HepG2 (cell line): Measurements from ENCODE around the gene SPTBN2. TPM values are rescaled to one million over a fixed set of nuclear protein-coding genes. Genes with fewer than 3 reads are reported as not detected.
A peak's percentile ranks its signal among the peaks of the same experiment; 100 is the strongest.

ENCODE experiments used
- ATF1 ChIP-seq: IDR thresholded peaks from 2 replicates; pipeline ENCODE4 v1.6.1; 2016; ENCODE audit warnings: mild to moderate bottlenecking, control low read depth
- STAG1 ChIP-seq: sonication (generic); formaldehyde crosslinking; IDR thresholded peaks from 2 replicates; pipeline ENCODE4 v1.4.0; 2020; ENCODE audit warnings: missing genetic modification reagents
- TAF15 ChIP-seq: fragments of 200-400 bp; formaldehyde crosslinking; IDR thresholded peaks from one replicate; pipeline ENCODE4 v1.6.1; 2018; ENCODE audit warnings: mild to moderate bottlenecking, low read depth, low read length; ENCODE audit not compliant: poor library complexity, severe bottlenecking
- TP53 ChIP-seq: sonication (generic); formaldehyde crosslinking; conservative IDR thresholded peaks from 2 replicates; pipeline ENCODE4 v1.4.0; 2020; ENCODE audit warnings: missing genetic modification reagents
- ZNF20 ChIP-seq: sonication (generic); formaldehyde crosslinking; IDR thresholded peaks from 2 replicates; pipeline ENCODE4 v1.4.0; 2020; ENCODE audit warnings: mild to moderate bottlenecking, moderate library complexity, missing genetic modification reagents
- ZNF75D ChIP-seq: sonication (generic); formaldehyde crosslinking; IDR thresholded peaks from 2 replicates; pipeline ENCODE4 v1.8.1; 2023; ENCODE audit warnings: missing genetic modification reagents, mild to moderate bottlenecking, borderline replicate concordance
- polyA plus RNA-seq, 8 experiments: library from polyadenylated mRNA; depleted of rRNA in 3 of 8; stranded (reverse) in 7 of 8; unstranded in 1 of 8; fragments of >200 nt; fragmentation: Illumina TruSeq in 4 of 8; extraction: Trizol in 4 of 8; gene quantifications; 2 replicates each; pipeline versions ENCODE4 v1.2.1 to v1.2.3, GENCODE V29; 2011 to 2016; ENCODE audit warnings: low read depth in 4 of 8, missing spikeins in 1 of 8, mixed read lengths in 1 of 8; ENCODE audit not compliant: insufficient read depth in 1 of 8
- total RNA-seq, 5 experiments: library from RNA; depleted of rRNA; stranded (reverse); fragments of >200 nt; fragmentation: Illumina TruSeq; extraction: Trizol; gene quantifications; 2 replicates each; pipeline ENCODE4 v1.2.3, GENCODE V29; 2016; ENCODE audit warnings: low read depth in 1 of 5
- TF ChIP-seq, protein P1 (sequence below): sonication (generic); formaldehyde crosslinking; IDR thresholded peaks from 2 replicates; pipeline ENCODE4 v1.5.0; 2020; ENCODE audit warnings: mild to moderate bottlenecking, missing genetic modification reagents, borderline replicate concordance
- TF ChIP-seq, protein P2 (sequence below): sonication (generic); formaldehyde crosslinking; IDR thresholded peaks from 2 replicates; pipeline ENCODE4 v1.9.0; 2022; ENCODE audit warnings: missing genetic modification reagents, mild to moderate bottlenecking, borderline replicate concordance
- TF ChIP-seq, protein P3 (sequence below): sonication (generic); formaldehyde crosslinking; conservative IDR thresholded peaks from 2 replicates; pipeline ENCODE4 v1.4.0; 2020; ENCODE audit warnings: missing genetic modification reagents
- TF ChIP-seq, protein P4 (sequence below): IDR thresholded peaks from 2 replicates; pipeline ENCODE4 v1.4.0; 2020; ENCODE audit warnings: mild to moderate bottlenecking, missing genetic modification reagents

Gene SPTBN2
- total and polyA plus RNA-seq, 2 of the 13 experiments (the other 11 are each of a cell fraction or from before 2014, with no cell fraction given), result 0.65 to 4.0 TPM

GRCh38 chr11:66638177-66639065, 90.6 kb downstream of the SPTBN2 start, which contains the start of gene RBM4 (continued):
- TF ChIP-seq, protein P1, sequence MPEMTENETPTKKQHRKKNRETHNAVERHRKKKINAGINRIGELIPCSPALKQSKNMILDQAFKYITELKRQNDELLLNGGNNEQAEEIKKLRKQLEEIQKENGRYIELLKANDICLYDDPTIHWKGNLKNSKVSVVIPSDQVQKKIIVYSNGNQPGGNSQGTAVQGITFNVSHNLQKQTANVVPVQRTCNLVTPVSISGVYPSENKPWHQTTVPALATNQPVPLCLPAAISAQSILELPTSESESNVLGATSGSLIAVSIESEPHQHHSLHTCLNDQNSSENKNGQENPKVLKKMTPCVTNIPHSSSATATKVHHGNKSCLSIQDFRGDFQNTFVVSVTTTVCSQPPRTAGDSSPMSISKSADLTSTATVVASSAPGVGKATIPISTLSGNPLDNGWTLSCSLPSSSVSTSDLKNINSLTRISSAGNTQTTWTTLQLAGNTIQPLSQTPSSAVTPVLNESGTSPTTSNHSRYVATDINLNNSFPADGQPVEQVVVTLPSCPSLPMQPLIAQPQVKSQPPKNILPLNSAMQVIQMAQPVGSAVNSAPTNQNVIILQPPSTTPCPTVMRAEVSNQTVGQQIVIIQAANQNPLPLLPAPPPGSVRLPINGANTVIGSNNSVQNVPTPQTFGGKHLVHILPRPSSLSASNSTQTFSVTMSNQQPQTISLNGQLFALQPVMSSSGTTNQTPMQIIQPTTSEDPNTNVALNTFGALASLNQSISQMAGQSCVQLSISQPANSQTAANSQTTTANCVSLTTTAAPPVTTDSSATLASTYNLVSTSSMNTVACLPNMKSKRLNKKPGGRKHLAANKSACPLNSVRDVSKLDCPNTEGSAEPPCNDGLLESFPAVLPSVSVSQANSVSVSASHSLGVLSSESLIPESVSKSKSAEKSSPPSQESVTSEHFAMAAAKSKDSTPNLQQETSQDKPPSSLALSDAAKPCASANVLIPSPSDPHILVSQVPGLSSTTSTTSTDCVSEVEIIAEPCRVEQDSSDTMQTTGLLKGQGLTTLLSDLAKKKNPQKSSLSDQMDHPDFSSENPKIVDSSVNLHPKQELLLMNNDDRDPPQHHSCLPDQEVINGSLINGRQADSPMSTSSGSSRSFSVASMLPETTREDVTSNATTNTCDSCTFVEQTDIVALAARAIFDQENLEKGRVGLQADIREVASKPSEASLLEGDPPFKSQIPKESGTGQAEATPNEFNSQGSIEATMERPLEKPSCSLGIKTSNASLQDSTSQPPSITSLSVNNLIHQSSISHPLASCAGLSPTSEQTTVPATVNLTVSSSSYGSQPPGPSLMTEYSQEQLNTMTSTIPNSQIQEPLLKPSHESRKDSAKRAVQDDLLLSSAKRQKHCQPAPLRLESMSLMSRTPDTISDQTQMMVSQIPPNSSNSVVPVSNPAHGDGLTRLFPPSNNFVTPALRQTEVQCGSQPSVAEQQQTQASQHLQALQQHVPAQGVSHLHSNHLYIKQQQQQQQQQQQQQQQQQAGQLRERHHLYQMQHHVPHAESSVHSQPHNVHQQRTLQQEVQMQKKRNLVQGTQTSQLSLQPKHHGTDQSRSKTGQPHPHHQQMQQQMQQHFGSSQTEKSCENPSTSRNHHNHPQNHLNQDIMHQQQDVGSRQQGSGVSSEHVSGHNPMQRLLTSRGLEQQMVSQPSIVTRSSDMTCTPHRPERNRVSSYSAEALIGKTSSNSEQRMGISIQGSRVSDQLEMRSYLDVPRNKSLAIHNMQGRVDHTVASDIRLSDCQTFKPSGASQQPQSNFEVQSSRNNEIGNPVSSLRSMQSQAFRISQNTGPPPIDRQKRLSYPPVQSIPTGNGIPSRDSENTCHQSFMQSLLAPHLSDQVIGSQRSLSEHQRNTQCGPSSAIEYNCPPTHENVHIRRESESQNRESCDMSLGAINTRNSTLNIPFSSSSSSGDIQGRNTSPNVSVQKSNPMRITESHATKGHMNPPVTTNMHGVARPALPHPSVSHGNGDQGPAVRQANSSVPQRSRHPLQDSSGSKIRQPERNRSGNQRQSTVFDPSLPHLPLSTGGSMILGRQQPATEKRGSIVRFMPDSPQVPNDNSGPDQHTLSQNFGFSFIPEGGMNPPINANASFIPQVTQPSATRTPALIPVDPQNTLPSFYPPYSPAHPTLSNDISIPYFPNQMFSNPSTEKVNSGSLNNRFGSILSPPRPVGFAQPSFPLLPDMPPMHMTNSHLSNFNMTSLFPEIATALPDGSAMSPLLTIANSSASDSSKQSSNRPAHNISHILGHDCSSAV, result no peak
- TF ChIP-seq ATF1 (CRISPR knock-in tag) (peak; percentile 62), ZNF20 (CRISPR knock-in tag) (peak; percentile 81; the same call in 1 of the 2 replicates), STAG1 (CRISPR knock-in tag) (no peak), ZNF75D (CRISPR knock-in tag) (no peak), TP53 (CRISPR knock-in tag) (no peak), TAF15 (peak; percentile 33)
- TF ChIP-seq, protein P2, sequence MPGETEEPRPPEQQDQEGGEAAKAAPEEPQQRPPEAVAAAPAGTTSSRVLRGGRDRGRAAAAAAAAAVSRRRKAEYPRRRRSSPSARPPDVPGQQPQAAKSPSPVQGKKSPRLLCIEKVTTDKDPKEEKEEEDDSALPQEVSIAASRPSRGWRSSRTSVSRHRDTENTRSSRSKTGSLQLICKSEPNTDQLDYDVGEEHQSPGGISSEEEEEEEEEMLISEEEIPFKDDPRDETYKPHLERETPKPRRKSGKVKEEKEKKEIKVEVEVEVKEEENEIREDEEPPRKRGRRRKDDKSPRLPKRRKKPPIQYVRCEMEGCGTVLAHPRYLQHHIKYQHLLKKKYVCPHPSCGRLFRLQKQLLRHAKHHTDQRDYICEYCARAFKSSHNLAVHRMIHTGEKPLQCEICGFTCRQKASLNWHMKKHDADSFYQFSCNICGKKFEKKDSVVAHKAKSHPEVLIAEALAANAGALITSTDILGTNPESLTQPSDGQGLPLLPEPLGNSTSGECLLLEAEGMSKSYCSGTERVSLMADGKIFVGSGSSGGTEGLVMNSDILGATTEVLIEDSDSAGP (CRISPR knock-in tag), result peak; percentile 72; the same call in 1 of the 2 replicates
- TF ChIP-seq, protein P3, sequence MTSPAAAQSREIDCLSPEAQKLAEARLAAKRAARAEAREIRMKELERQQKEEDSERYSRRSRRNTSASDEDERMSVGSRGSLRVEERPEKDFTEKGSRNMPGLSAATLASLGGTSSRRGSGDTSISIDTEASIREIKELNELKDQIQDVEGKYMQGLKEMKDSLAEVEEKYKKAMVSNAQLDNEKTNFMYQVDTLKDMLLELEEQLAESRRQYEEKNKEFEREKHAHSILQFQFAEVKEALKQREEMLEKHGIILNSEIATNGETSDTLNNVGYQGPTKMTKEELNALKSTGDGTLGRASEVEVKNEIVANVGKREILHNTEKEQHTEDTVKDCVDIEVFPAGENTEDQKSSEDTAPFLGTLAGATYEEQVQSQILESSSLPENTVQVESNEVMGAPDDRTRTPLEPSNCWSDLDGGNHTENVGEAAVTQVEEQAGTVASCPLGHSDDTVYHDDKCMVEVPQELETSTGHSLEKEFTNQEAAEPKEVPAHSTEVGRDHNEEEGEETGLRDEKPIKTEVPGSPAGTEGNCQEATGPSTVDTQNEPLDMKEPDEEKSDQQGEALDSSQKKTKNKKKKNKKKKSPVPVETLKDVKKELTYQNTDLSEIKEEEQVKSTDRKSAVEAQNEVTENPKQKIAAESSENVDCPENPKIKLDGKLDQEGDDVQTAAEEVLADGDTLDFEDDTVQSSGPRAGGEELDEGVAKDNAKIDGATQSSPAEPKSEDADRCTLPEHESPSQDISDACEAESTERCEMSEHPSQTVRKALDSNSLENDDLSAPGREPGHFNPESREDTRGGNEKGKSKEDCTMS (CRISPR knock-in tag), result no peak
- TF ChIP-seq, protein P4, sequence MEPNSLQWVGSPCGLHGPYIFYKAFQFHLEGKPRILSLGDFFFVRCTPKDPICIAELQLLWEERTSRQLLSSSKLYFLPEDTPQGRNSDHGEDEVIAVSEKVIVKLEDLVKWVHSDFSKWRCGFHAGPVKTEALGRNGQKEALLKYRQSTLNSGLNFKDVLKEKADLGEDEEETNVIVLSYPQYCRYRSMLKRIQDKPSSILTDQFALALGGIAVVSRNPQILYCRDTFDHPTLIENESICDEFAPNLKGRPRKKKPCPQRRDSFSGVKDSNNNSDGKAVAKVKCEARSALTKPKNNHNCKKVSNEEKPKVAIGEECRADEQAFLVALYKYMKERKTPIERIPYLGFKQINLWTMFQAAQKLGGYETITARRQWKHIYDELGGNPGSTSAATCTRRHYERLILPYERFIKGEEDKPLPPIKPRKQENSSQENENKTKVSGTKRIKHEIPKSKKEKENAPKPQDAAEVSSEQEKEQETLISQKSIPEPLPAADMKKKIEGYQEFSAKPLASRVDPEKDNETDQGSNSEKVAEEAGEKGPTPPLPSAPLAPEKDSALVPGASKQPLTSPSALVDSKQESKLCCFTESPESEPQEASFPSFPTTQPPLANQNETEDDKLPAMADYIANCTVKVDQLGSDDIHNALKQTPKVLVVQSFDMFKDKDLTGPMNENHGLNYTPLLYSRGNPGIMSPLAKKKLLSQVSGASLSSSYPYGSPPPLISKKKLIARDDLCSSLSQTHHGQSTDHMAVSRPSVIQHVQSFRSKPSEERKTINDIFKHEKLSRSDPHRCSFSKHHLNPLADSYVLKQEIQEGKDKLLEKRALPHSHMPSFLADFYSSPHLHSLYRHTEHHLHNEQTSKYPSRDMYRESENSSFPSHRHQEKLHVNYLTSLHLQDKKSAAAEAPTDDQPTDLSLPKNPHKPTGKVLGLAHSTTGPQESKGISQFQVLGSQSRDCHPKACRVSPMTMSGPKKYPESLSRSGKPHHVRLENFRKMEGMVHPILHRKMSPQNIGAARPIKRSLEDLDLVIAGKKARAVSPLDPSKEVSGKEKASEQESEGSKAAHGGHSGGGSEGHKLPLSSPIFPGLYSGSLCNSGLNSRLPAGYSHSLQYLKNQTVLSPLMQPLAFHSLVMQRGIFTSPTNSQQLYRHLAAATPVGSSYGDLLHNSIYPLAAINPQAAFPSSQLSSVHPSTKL (CRISPR knock-in tag), result no peak; the same call in 1 of the 2 replicates
